ENCODE data around the gene NRXN3. TPM values are rescaled to one million over a fixed set of nuclear protein-coding genes. Genes with fewer than 3 reads are reported as not detected.

The NRXN3 gene
- polyA plus RNA-seq, 1 donor (not counting 4 experiments of a cell fraction or from before 2014, with no cell fraction given), result 0.89 TPM

- no peaks in the 10 kb centered on the region for H3K36me3 ChIP-seq (ENCODE audit: control insufficient read depth in 2 of 2, extremely low read depth in 1 of 2, insufficient read depth in 2 of 2, low read length in 2 of 2)
- H3K9me3 ChIP-seq (ENCODE audit: control insufficient read depth, low read depth, low read length), result no peaks in the 10 kb centered on the region
- dilution Hi-C loops (cut with MboI; ENCODE audit: extremely low pct_ligation_motif_present, low sequenced_read_pairs), result no loop called here
- no peaks in the 10 kb centered on the region for H3K79me2 ChIP-seq (ENCODE audit: control insufficient read depth, insufficient read depth, low read length)
- TF ChIP-seq CTCF (optimal IDR thresholded peaks at IDR 0.05 in 1 of 3, IDR thresholded peaks at IDR 0.05 in 1 of 3, conservative IDR thresholded peaks at IDR 0.05 in 1 of 3; ENCODE audit: extremely low read depth in 1 of 3, insufficient read depth in 2 of 3, low read length in 3 of 3) (no peak), EZH2 (IDR thresholded peaks at IDR 0.05; ENCODE audit: low read length) (no peak)
- FAIRE-seq (no peak), DNase-seq (ENCODE audit: low read depth, low spot score) (no peak)
- no peaks in the 10 kb centered on the region for H4K20me1 ChIP-seq (ENCODE audit: control insufficient read depth, extremely low read depth, insufficient read depth, low read length)
- H2AFZ ChIP-seq (ENCODE audit: control insufficient read depth, low read length), result no peak overlapping the region
- H3K9ac ChIP-seq (ENCODE audit: control insufficient read depth, extremely low read depth, insufficient read depth, low read length), result no peak overlapping the region
- no peak overlapping the region for H3K4me2 ChIP-seq (ENCODE audit: control insufficient read depth, extremely low read depth, insufficient read depth, low read depth, low read length)
- no peaks in the 10 kb centered on the region for H3K4me1 ChIP-seq (ENCODE audit: control insufficient read depth, extremely low read depth, insufficient read depth, low read length)
- H3K4me3 ChIP-seq (ENCODE audit: control insufficient read depth in 2 of 3, extremely low read depth in 1 of 3, insufficient read depth in 2 of 3, low read depth in 1 of 3, low read length in 3 of 3), result no peak overlapping the region
- H3K9me1 ChIP-seq (ENCODE audit: control insufficient read depth, extremely low read depth, insufficient read depth, low read length), result no peaks in the 10 kb centered on the region
- no peaks in the 10 kb centered on the region for H3K27me3 ChIP-seq (ENCODE audit: control insufficient read depth, extremely low read depth, insufficient read depth, low read length)
- H3K27ac ChIP-seq (ENCODE audit: control insufficient read depth, insufficient read depth, low read length), result no peak overlapping the region
Measured at GRCh38 chr14:79204591-79204990, 1034.4 kb downstream of the NRXN3 start.

- TF ChIP-seq EZH2 (IDR thresholded peaks at IDR 0.05; ENCODE audit: low read length) (no peak), CTCF (optimal IDR thresholded peaks at IDR 0.05 in 1 of 3, IDR thresholded peaks at IDR 0.05 in 1 of 3, conservative IDR thresholded peaks at IDR 0.05 in 1 of 3; ENCODE audit: extremely low read depth in 1 of 3, insufficient read depth in 2 of 3, low read length in 3 of 3) (no peak)
- Histone ChIP-seq H3K79me2 (ENCODE audit: control insufficient read depth, insufficient read depth, low read length) (no peaks in the 10 kb centered on the region), H2AFZ (ENCODE audit: control insufficient read depth, low read length) (no peak overlapping the region), H3K27me3 (ENCODE audit: control insufficient read depth, extremely low read depth, insufficient read depth, low read length) (no peaks in the 10 kb centered on the region), H3K4me1 (ENCODE audit: control insufficient read depth, extremely low read depth, insufficient read depth, low read length) (no peaks in the 10 kb centered on the region), H3K36me3 (ENCODE audit: control insufficient read depth in 2 of 2, extremely low read depth in 1 of 2, insufficient read depth in 2 of 2, low read length in 2 of 2) (no peaks in the 10 kb centered on the region), H3K4me2 (ENCODE audit: control insufficient read depth, extremely low read depth, insufficient read depth, low read depth, low read length) (no peak overlapping the region), H4K20me1 (ENCODE audit: control insufficient read depth, extremely low read depth, insufficient read depth, low read length) (no peaks in the 10 kb centered on the region), H3K9me1 (ENCODE audit: control insufficient read depth, extremely low read depth, insufficient read depth, low read length) (no peaks in the 10 kb centered on the region), H3K27ac (ENCODE audit: control insufficient read depth, insufficient read depth, low read length) (no peak overlapping the region), H3K4me3 (ENCODE audit: control insufficient read depth in 2 of 3, extremely low read depth in 1 of 3, insufficient read depth in 2 of 3, low read depth in 1 of 3, low read length in 3 of 3) (no peak overlapping the region), H3K9ac (ENCODE audit: control insufficient read depth, extremely low read depth, insufficient read depth, low read length) (no peak overlapping the region), H3K9me3 (ENCODE audit: control insufficient read depth, low read depth, low read length) (no peaks in the 10 kb centered on the region)
- FAIRE-seq, result no peak
- no peak for DNase-seq (ENCODE audit: low read depth, low spot score)
- dilution Hi-C loops (cut with MboI; ENCODE audit: extremely low pct_ligation_motif_present, low sequenced_read_pairs), result no loop called here
Measured at GRCh38 chr14:79209418-79209817, 1039.2 kb downstream of the NRXN3 start.
